Neural cell (in vitro differentiated cells): ENCODE measurements around the gene ASPRV1. TPM values are rescaled to one million over a fixed set of nuclear protein-coding genes. Genes with fewer than 3 reads are reported as not detected.

ENCODE experiments used
- H2AFZ ChIP-seq: fragments of 200-600, 300-800 bp; sonication (generic), shearing (Covaris generic); 2 replicates; pipeline ENCODE4 v1.6.0; 2014; ENCODE audit warnings: low read depth, mild to moderate bottlenecking, antibody characterized with exemption, low read length, moderate library complexity
- H3F3A ChIP-seq: fragments of 200-600 bp; shearing (Covaris generic); 2 replicates; pipeline ENCODE4 v1.6.1; 2016; ENCODE audit warnings: mild to moderate bottlenecking, moderate library complexity, mixed read lengths, antibody characterized with exemption, low read length; ENCODE audit not compliant: insufficient read depth, poor library complexity, severe bottlenecking
- H3K27ac ChIP-seq: fragments of 200-600, 300-800 bp; sonication (generic), shearing (Covaris generic); 2 replicates; pipeline ENCODE4 v1.5.1; 2014; ENCODE audit warnings: mild to moderate bottlenecking, low read length, moderate library complexity
- H3K27me3 ChIP-seq: fragments of 300-800, 200-600 bp; sonication (generic), shearing (Covaris generic); 2 replicates; pipeline ENCODE4 v1.6.0; 2014; ENCODE audit warnings: mild to moderate bottlenecking, low read depth, low read length, moderate library complexity; ENCODE audit not compliant: insufficient read depth
- H3K36me3 ChIP-seq: fragments of 300-800, 200-600 bp; sonication (generic), shearing (Covaris generic); 2 replicates; pipeline ENCODE4 v1.5.1; 2014; ENCODE audit warnings: mild to moderate bottlenecking, antibody characterized with exemption, low read length, moderate library complexity; ENCODE audit not compliant: insufficient read depth
- H3K4me2 ChIP-seq: fragments of 300-800, 200-600 bp; sonication (generic), shearing (Covaris generic); 2 replicates; pipeline ENCODE4 v1.6.0; 2014; ENCODE audit warnings: mild to moderate bottlenecking, low read length
- H3K4me3 ChIP-seq: fragments of 300-800, 200-600 bp; sonication (generic), shearing (Covaris generic); 2 replicates; pipeline ENCODE4 v1.5.1; 2014; ENCODE audit warnings: mild to moderate bottlenecking, low read length, moderate library complexity
- H3K79me2 ChIP-seq: fragments of 200-600 bp; shearing (Covaris generic); replicated peaks from 2 replicates; pipeline ENCODE4 v1.6.0; 2014; ENCODE audit warnings: mild to moderate bottlenecking, low read length, moderate library complexity; ENCODE audit not compliant: insufficient read depth
- H3K9ac ChIP-seq: fragments of 300-800, 200-600 bp; sonication (generic), shearing (Covaris generic); 2 replicates; pipeline ENCODE4 v1.6.1; 2016; ENCODE audit warnings: mild to moderate bottlenecking, low read length, mixed read lengths
- H3K9me2 ChIP-seq: fragments of 200-600 bp; shearing (Covaris generic); 2 replicates; pipeline ENCODE4 v1.6.1; 2016; ENCODE audit warnings: mild to moderate bottlenecking, low read length, mixed read lengths; ENCODE audit not compliant: insufficient read depth
- H3K9me3 ChIP-seq: fragments of 200-600, 300-800 bp; sonication (generic), shearing (Covaris generic); 2 replicates; pipeline ENCODE4 v1.6.1; 2016; ENCODE audit warnings: mild to moderate bottlenecking, mixed run types, low read length, moderate library complexity, mixed read lengths
- H4K20me1 ChIP-seq: fragments of 200-600 bp; shearing (Covaris generic); 2 replicates; pipeline ENCODE4 v1.6.1; 2016; ENCODE audit warnings: mild to moderate bottlenecking, mixed run types; ENCODE audit not compliant: insufficient read depth
- CTCF ChIP-seq: fragments of 450-650 bp; IDR thresholded peaks from 2 replicates; pipeline ENCODE4 v1.5.1; 2014; ENCODE audit warnings: antibody characterized with exemption, mild to moderate bottlenecking, moderate library complexity; ENCODE audit not compliant: poor library complexity, severe bottlenecking
- EP300 ChIP-seq: fragments of 450-650 bp; conservative IDR thresholded peaks from 2 replicates; pipeline ENCODE4 v1.6.1; 2014; ENCODE audit warnings: antibody characterized with exemption, mild to moderate bottlenecking, moderate library complexity; ENCODE audit not compliant: poor library complexity, severe bottlenecking
- EZH2 ChIP-seq: fragments of 200-600, 300-800 bp; shearing (Covaris generic), sonication (generic); IDR thresholded peaks from 2 replicates; pipeline ENCODE4 v1.6.1; 2014; ENCODE audit warnings: antibody characterized with exemption, low read length, borderline replicate concordance, mild to moderate bottlenecking; ENCODE audit not compliant: insufficient read depth, poor library complexity, severe bottlenecking
- MXI1 ChIP-seq: fragments of 450-650 bp; conservative IDR thresholded peaks from 2 replicates; pipeline ENCODE4 v1.6.1; 2014; ENCODE audit warnings: antibody characterized with exemption, mild to moderate bottlenecking; ENCODE audit not compliant: poor library complexity, severe bottlenecking
- POLR2AphosphoS5 ChIP-seq: IDR thresholded peaks from 2 replicates; pipeline ENCODE4 v1.6.1; 2012
- RAD21 ChIP-seq: fragments of 450-650 bp; conservative IDR thresholded peaks from 2 replicates; pipeline ENCODE4 v1.6.1; 2014; ENCODE audit warnings: antibody characterized with exemption, mild to moderate bottlenecking, moderate library complexity
- REST ChIP-seq: IDR thresholded peaks from 2 replicates; pipeline ENCODE4 v1.6.1; 2012; ENCODE audit warnings: borderline replicate concordance
- SMC3 ChIP-seq: fragments of 450-650 bp; conservative IDR thresholded peaks from 2 replicates; pipeline ENCODE4 v1.6.1; 2014; ENCODE audit warnings: antibody characterized with exemption, mild to moderate bottlenecking, moderate library complexity; ENCODE audit not compliant: poor library complexity
- TAF1 ChIP-seq: IDR thresholded peaks from 2 replicates; pipeline ENCODE4 v1.6.1; 2012; ENCODE audit warnings: low read depth
- polyA plus RNA-seq: library from polyadenylated mRNA; depleted of rRNA; stranded (reverse); fragments of >200 nt; gene quantifications from 2 replicates; pipeline ENCODE4 v1.2.3, GENCODE V29; 2014

ASPRV1 gene
- polyA plus RNA-seq, 1 donor from 2014 or later, result 6.3 TPM

- no peak overlapping the region for H2AFZ ChIP-seq
- no peaks in the 10 kb centered on the region for H3F3A ChIP-seq
- no peak overlapping the region for H3K9ac ChIP-seq
- H3K4me2 ChIP-seq, result no peak overlapping the region
- no peaks in the 10 kb centered on the region for H3K27me3 ChIP-seq
- no peak overlapping the region for H3K27ac ChIP-seq
- no peak for TF ChIP-seq SMC3
- TF ChIP-seq CTCF, result no peak
- TF ChIP-seq MXI1, result no peak
- no peak for TF ChIP-seq POLR2AphosphoS5
- no peak for TF ChIP-seq TAF1
- TF ChIP-seq EP300, result no peak
- no peak for TF ChIP-seq RAD21
- TF ChIP-seq EZH2, result no peak
- no peak for TF ChIP-seq REST
- peaks cover 13% of the 10 kb centered on the region for H3K36me3 ChIP-seq
- H3K79me2 ChIP-seq, result no peaks in the 10 kb centered on the region
- H3K9me3 ChIP-seq, result no peaks in the 10 kb centered on the region
- no peak overlapping the region for H3K4me3 ChIP-seq
- no peaks in the 10 kb centered on the region for H3K9me2 ChIP-seq
- H4K20me1 ChIP-seq, result no peaks in the 10 kb centered on the region
Observed at GRCh38 chr2:69994166-69994565, 32.7 kb upstream of the ASPRV1 start.

- Histone ChIP-seq H3K4me3 (no peak overlapping the region), H3K9ac (no peak overlapping the region), H3K9me2 (no peaks in the 10 kb centered on the region), H3K27ac (no peak overlapping the region), H3K36me3 (peaks cover 13% of the 10 kb centered on the region), H3K27me3 (no peaks in the 10 kb centered on the region), H3K4me2 (no peak overlapping the region), H3K9me3 (no peaks in the 10 kb centered on the region), H3F3A (no peaks in the 10 kb centered on the region), H3K79me2 (no peaks in the 10 kb centered on the region), H2AFZ (no peak overlapping the region), H4K20me1 (no peaks in the 10 kb centered on the region)
- TF ChIP-seq CTCF, result no peak
- no peak for TF ChIP-seq EZH2
- TF ChIP-seq EP300, result no peak
- TF ChIP-seq TAF1, result no peak
- no peak for TF ChIP-seq MXI1
- TF ChIP-seq POLR2AphosphoS5, result no peak
- no peak for TF ChIP-seq REST
- TF ChIP-seq SMC3, result no peak
- no peak for TF ChIP-seq RAD21
Observed at GRCh38 chr2:69993708-69994107, 32.3 kb upstream of the ASPRV1 start.
